Measurements from ENCODE around the gene SUN1.

- TF ChIP-seq CTCF (conservative IDR thresholded peaks at IDR 0.05; ENCODE audit: low read length) (no peak), EZH2phosphoT487 (IDR thresholded peaks at IDR 0.05; ENCODE audit: borderline replicate concordance, low read depth, low read length) (no peak)
Measured at GRCh38 chr7:897086-897485, 64.8 kb downstream of the SUN1 start.
